GM19238 (cell line): ENCODE data around the gene DNMT3A.

ENCODE experiments used
- DNase-seq: peaks from one replicate; pipeline ENCODE4 v3.0.0; 2011; ENCODE audit warnings: low spot score; ENCODE audit not compliant: insufficient read length

The DNMT3A gene

GRCh38 chr2:25258847-25259736, 82.6 kb downstream of the DNMT3A start:
- no peak for DNase-seq

GRCh38 chr2:25257931-25258846, 83.5 kb downstream of the DNMT3A start:
- DNase-seq, result no peak

- no peak for DNase-seq
These were observed 84.6 kb downstream of the DNMT3A start for GRCh38 chr2:25257032-25257552.

- DNase-seq, result no peak
These were observed 85.2 kb downstream of the DNMT3A start for GRCh38 chr2:25256488-25256875.

GRCh38 chr2:25255745-25256487, 85.8 kb downstream of the DNMT3A start:
- no peak for DNase-seq

- no peak for DNase-seq
These were observed 86.8 kb downstream of the DNMT3A start for GRCh38 chr2:25254961-25255360.

GRCh38 chr2:25253153-25253626, 88.5 kb downstream of the DNMT3A start:
- no peak for DNase-seq

- DNase-seq, result peak; percentile 82
These were observed 89.2 kb downstream of the DNMT3A start for GRCh38 chr2:25252291-25253152.

- DNase-seq, result peak; percentile 79
These were observed 90.1 kb downstream of the DNMT3A start for GRCh38 chr2:25251422-25252273.

GRCh38 chr2:25251071-25251421, 90.7 kb downstream of the DNMT3A start:
- peak; percentile 54 for DNase-seq

- DNase-seq, result peak; percentile 30
These were observed 91.2 kb downstream of the DNMT3A start for GRCh38 chr2:25250331-25251070.

GRCh38 chr2:25249785-25250184, 91.9 kb downstream of the DNMT3A start:
- no peak for DNase-seq

- DNase-seq, result no peak
These were observed 93.8 kb downstream of the DNMT3A start for GRCh38 chr2:25247792-25248512.

GRCh38 chr2:25246558-25247290, 95.0 kb downstream of the DNMT3A start:
- DNase-seq, result no peak

GRCh38 chr2:25246001-25246400, 95.7 kb downstream of the DNMT3A start:
- DNase-seq, result no peak

GRCh38 chr2:25245141-25245540, 96.6 kb downstream of the DNMT3A start:
- no peak for DNase-seq

GRCh38 chr2:25243995-25244394, 97.7 kb downstream of the DNMT3A start:
- DNase-seq, result no peak
